Loucy (cell line): ENCODE data around the gene CRADD.

Experiments used
- H2AFZ ChIP-seq: fragments of 200-600 bp; sonication (generic); 2 replicates; pipeline ENCODE4 v1.6.0; 2016; ENCODE audit warnings: antibody characterized with exemption, mild to moderate bottlenecking, low read length, moderate library complexity
- H3F3A ChIP-seq: fragments of 200-600 bp; 2 replicates; pipeline ENCODE4 v1.6.0; 2016; ENCODE audit warnings: antibody characterized with exemption, low read depth, mild to moderate bottlenecking
- H3K27me3 ChIP-seq: fragments of 200-600 bp; sonication (generic); 2 replicates; pipeline ENCODE4 v1.6.1; 2014; ENCODE audit warnings: low read length, mild to moderate bottlenecking; ENCODE audit not compliant: insufficient read depth, poor library complexity, severe bottlenecking
- H3K36me3 ChIP-seq: fragments of 200-600 bp; sonication (generic); 2 replicates; pipeline ENCODE4 v1.6.1; 2016; ENCODE audit warnings: low read length; ENCODE audit not compliant: insufficient read depth
- H3K4me1 ChIP-seq: fragments of 200-600 bp; sonication (generic); 2 replicates; pipeline ENCODE4 v1.5.1; 2014; ENCODE audit warnings: low read length, mild to moderate bottlenecking; ENCODE audit not compliant: insufficient read depth, poor library complexity, severe bottlenecking
- H3K4me2 ChIP-seq: fragments of 200-600 bp; sonication (generic); 2 replicates; pipeline ENCODE4 v1.6.0; 2014; ENCODE audit warnings: antibody characterized with exemption, low read length, low read depth, mild to moderate bottlenecking; ENCODE audit not compliant: poor library complexity, severe bottlenecking
- H3K4me3 ChIP-seq: fragments of 200-600 bp; sonication (generic); 2 replicates; pipeline ENCODE4 v1.5.1; 2014; ENCODE audit warnings: low read length, mild to moderate bottlenecking, mixed read lengths; ENCODE audit not compliant: poor library complexity, severe bottlenecking
- H3K79me2 ChIP-seq: fragments of 200-600 bp; sonication (generic); 2 replicates; pipeline ENCODE4 v1.6.1; 2014; ENCODE audit warnings: low read length; ENCODE audit not compliant: insufficient read depth
- H3K9ac ChIP-seq: fragments of 200-600 bp; sonication (generic); 2 replicates; pipeline ENCODE4 v1.6.0; 2014; ENCODE audit warnings: mild to moderate bottlenecking, low read depth, low read length, moderate library complexity; ENCODE audit not compliant: poor library complexity, severe bottlenecking
- H3K9me2 ChIP-seq: fragments of 200-600 bp; sonication (generic); replicated peaks from 2 replicates; pipeline ENCODE4 v1.6.1; 2016; ENCODE audit warnings: low read depth, low read length, mixed read lengths
- H3K9me3 ChIP-seq: fragments of 200-600 bp; sonication (generic); 2 replicates; pipeline ENCODE4 v1.6.1; 2014; ENCODE audit warnings: mild to moderate bottlenecking, antibody characterized with exemption, low read length, low read depth; ENCODE audit not compliant: insufficient read depth
- H4K20me1 ChIP-seq: fragments of 200-600 bp; sonication (generic); 2 replicates; pipeline ENCODE4 v1.6.0; 2014; ENCODE audit warnings: antibody characterized with exemption, low read length, mild to moderate bottlenecking; ENCODE audit not compliant: insufficient read depth, poor library complexity, severe bottlenecking
- CTCF ChIP-seq: fragments of 200-600 bp; sonication (generic); conservative IDR thresholded peaks from 2 replicates; pipeline ENCODE4 v1.5.1; 2014; ENCODE audit warnings: mild to moderate bottlenecking, antibody characterized with exemption, low read length
- EZH2phosphoT487 ChIP-seq: fragments of 200-600 bp; IDR thresholded peaks from 2 replicates; pipeline ENCODE4 v1.6.1; 2018; ENCODE audit warnings: antibody characterized with exemption, mild to moderate bottlenecking, moderate library complexity, borderline replicate concordance

Gene CRADD

GRCh38 chr12:93912086-93912733 lies 235.0 kb downstream of the CRADD start:
- H3K9me3 ChIP-seq = no peaks in the 10 kb centered on the region
- H3F3A ChIP-seq = no peaks in the 10 kb centered on the region
- H3K27me3 ChIP-seq = no peaks in the 10 kb centered on the region
- H3K36me3 ChIP-seq = no peaks in the 10 kb centered on the region
- no peak overlapping the region for H3K9ac ChIP-seq
- no peak overlapping the region for H2AFZ ChIP-seq
- H4K20me1 ChIP-seq = no peaks in the 10 kb centered on the region
- H3K4me3 ChIP-seq = no peak overlapping the region
- no peaks in the 10 kb centered on the region for H3K79me2 ChIP-seq
- H3K9me2 ChIP-seq = no peaks in the 10 kb centered on the region
- no peak overlapping the region for H3K4me2 ChIP-seq
- TF ChIP-seq CTCF = no peak
- no peak for TF ChIP-seq EZH2phosphoT487
- H3K4me1 ChIP-seq = no peaks in the 10 kb centered on the region

GRCh38 chr12:93913845-93914244 lies 236.7 kb downstream of the CRADD start:
- Histone ChIP-seq H3K4me1 (no peaks in the 10 kb centered on the region), H2AFZ (no peak overlapping the region), H3K27me3 (no peaks in the 10 kb centered on the region), H3K9me2 (no peaks in the 10 kb centered on the region), H3K9me3 (no peaks in the 10 kb centered on the region), H3K9ac (no peak overlapping the region), H4K20me1 (no peaks in the 10 kb centered on the region), H3K79me2 (no peaks in the 10 kb centered on the region), H3K4me3 (no peak overlapping the region), H3K4me2 (no peak overlapping the region), H3K36me3 (no peaks in the 10 kb centered on the region), H3F3A (no peaks in the 10 kb centered on the region)
- TF ChIP-seq EZH2phosphoT487 (no peak), CTCF (no peak)

- Histone ChIP-seq H3K4me3 (no peak overlapping the region), H3K4me2 (no peak overlapping the region), H3K4me1 (no peaks in the 10 kb centered on the region), H4K20me1 (no peaks in the 10 kb centered on the region), H3K9me2 (no peaks in the 10 kb centered on the region), H3K27me3 (no peaks in the 10 kb centered on the region), H3K79me2 (no peaks in the 10 kb centered on the region), H3K9ac (no peak overlapping the region), H3K9me3 (no peaks in the 10 kb centered on the region), H3K36me3 (no peaks in the 10 kb centered on the region), H3F3A (no peaks in the 10 kb centered on the region), H2AFZ (no peak overlapping the region)
- TF ChIP-seq CTCF (no peak), EZH2phosphoT487 (no peak)
Observed at GRCh38 chr12:93914281-93914680, 237.1 kb downstream of the CRADD start.
